Retina (tissue), 1 donor: ENCODE data around the gene THUMPD3.
A peak's percentile ranks its signal among the peaks of the same experiment; 100 is the strongest.

Experiments used
- DNase-seq: peaks from one replicate; pipeline ENCODE4 v3.0.0-alpha.2; 2016

Gene THUMPD3

GRCh38 chr3:9362731-9363530 is at the start of gene THUMPD3:
Gene THUMPD3, plus strand, starts transcription at chr3:9363054. Its CDS starts 2,015 bp downstream, at chr3:9365069.
- peak; percentile 97 for DNase-seq

DNA sequence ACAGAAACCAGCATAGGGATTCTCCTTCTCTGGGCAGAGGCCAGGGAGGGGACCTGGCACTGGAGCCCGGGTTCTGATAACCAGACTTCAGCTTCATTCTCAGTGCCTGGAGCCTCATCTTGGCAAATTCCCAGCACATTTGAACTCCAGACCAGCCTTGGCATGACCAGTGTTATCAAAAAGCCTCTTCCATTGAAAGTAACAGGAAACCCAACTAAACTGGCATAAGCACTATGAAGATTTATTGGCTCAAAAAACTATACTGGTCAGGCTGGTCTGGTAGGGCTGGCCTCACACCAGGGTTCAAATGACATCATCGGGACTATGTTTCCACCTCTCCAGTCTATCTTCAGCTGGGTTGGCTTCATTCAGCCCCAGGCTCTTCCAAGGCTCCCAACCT is 48.1 kb upstream of the THUMPD3 start:
- no peak for DNase-seq

- DNase-seq, result peak; percentile 85
These were observed 45.9 kb upstream of the THUMPD3 start for GRCh38 chr3:9316881-9317361.

DNA sequence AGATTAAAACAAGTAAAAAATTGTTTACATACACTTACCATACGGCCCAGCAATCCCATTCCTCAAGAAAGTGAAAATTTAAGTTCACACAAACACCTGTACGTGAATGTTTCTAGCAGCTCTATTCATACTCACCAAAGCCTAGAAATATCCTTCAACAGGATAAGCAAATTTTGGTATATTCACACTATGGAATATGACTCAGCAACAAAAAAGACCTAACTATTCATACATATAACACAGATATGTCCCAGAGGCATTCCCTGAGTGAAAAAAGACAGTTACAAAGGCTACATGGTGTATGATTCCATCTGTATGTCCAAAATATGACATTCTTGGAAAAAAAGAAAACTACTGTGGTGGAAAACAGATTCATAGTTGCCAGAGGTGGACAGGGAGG is 40.1 kb upstream of the THUMPD3 start:
- no peak for DNase-seq

GRCh38 chr3:9324944-9325343 is 37.9 kb upstream of the THUMPD3 start:
- DNase-seq, result no peak

GRCh38 chr3:9327578-9327977 is 35.3 kb upstream of the THUMPD3 start:
- DNase-seq, result no peak

DNA sequence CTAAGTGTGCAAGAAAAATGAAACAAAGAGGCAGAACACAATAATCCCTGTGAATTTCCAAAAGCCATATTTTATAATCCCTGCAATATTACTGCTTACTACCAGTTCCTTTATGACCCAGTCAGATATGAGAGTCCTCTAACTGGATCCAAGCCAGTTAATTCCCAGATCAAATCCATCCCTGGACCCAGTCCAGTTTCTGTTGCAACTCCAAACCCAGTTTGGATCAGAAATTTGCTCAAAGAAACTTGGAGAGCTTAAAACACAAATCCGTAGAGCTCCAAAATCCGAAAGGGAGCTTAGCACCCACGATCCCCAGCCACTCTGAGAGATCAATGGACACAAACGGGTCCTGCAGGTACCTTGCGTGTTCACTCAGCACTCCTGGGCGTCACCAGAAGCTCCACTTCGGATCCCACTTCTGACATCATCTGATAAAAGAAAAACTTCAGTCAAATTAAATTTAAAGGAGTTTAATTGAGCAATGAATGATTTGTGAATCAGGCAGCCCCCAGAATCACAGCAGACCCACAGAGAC is 32.6 kb upstream of the THUMPD3 start:
- DNase-seq, result no peak

GRCh38 chr3:9331171-9331570 is 31.7 kb upstream of the THUMPD3 start:
- peak; percentile 40 for DNase-seq

- peak; percentile 74 for DNase-seq
These were observed 30.4 kb upstream of the THUMPD3 start for GRCh38 chr3:9332250-9333030.

GRCh38 chr3:9339761-9340471 is 22.9 kb upstream of the THUMPD3 start:
- DNase-seq, result peak; percentile 55

DNA sequence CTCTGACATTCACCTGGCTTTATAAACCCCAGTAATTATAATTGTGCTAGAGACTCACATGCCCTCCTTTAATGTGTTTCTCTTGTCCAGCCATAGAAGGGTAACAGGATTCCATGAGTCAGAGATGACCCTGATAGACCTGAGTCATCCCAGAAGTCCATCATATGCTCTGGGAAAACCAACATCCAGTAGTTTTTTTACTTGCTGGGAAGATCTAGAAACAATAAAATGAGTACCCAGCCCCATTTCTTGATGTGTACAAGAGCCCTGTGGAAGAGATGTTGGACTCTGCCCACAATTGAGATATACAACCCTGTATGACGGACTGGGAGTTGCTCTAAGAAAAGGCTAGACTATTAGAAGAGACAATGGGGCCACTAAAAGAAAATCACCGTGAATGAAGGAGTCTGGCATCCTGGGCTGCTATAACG is 22.4 kb upstream of the THUMPD3 start:
- no peak for DNase-seq

- no peak for DNase-seq
These were observed 20.2 kb upstream of the THUMPD3 start for GRCh38 chr3:9342696-9343095.

DNA sequence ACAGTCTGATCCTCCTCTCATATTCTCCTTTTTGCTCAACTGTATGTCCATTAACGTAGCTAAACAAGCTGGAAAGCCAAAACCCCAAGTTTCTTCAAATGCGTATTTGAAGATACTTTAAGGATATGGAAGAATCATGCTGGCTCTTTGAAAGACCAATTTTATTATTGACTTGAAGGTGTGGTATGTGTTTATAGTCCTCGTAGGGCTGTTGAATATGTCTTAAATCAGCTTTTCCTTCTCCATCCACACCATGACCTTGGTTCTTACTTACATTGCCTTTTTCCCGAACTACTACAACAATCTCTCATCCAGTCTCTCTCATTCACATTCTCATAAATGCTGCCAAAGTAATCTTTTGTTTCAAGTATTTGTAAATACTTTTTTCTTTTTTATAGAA is 19.7 kb upstream of the THUMPD3 start:
- no peak for DNase-seq

- DNase-seq, result no peak
These were observed 17.8 kb upstream of the THUMPD3 start for GRCh38 chr3:9345041-9345440.

GRCh38 chr3:9346141-9346540 is 16.7 kb upstream of the THUMPD3 start:
- DNase-seq, result no peak

GRCh38 chr3:9347081-9347480 is 15.8 kb upstream of the THUMPD3 start:
- no peak for DNase-seq

- no peak for DNase-seq
These were observed 15.0 kb upstream of the THUMPD3 start for GRCh38 chr3:9347887-9348286.

- no peak for DNase-seq
These were observed 13.3 kb upstream of the THUMPD3 start for GRCh38 chr3:9349321-9350117.

DNA sequence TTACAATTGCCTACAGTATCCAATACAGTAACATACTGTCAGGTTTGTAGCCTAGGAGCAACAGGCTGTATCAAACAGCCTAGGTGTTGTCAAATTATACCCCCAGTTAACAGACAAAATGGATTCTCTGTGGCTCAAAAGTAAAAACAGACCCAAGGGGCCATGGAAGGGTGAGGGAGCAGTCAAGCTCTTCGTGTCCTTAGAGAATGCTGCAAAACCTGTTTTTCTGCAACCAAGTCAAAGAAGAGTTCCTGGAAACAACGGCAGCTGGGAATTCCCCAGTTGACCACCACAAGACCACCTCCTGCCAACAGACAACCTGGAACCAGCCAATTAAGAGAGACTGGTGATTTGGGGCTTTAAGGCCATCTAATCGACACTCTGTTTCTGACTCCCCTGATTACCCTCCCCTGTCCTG is 11.1 kb upstream of the THUMPD3 start:
- DNase-seq, result no peak

DNA sequence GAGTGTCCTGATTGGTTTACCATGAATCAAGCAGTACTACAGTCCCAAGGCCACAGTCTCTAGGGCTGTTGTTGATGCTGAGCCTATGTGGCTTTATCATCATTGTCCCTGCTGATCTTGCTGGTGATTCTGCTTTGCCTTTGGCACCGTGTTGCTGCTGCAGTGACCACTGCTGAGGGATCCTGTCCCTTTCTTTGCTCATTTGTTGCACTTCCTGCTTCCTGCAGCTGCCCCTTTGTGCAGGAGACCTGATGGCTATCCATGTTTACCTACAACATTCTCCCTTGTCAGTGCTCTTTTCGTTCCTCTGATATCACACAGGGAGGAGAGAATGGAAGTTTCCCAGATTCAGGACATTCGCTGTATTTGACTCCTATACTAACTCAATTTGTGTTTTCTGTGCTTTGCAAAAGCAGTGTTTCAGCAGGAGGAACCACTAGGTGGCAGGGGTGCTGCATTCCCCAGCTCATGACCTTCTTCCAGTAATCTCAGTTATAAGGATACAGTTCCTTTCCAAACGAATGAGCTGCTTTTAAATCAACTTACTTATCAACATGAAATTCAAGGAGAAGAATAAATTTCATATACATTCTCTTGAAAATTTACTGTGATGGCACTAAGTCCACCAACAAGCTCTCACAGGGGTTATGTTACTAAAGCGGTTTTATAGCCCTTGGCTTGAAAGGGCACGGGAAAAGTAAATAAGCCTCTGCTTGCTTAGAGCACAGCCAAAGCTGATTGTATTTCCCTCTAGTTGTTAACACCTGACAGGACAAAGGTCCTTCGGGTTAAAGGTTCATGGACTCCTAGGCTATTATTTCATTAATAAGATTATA is 9.7 kb upstream of the THUMPD3 start:
- DNase-seq, result peak; percentile 68
